AG09319 (cell line): ENCODE results near the gene ISOC1.

Experiments used
- DNase-seq: peaks from one replicate; pipeline ENCODE4 v3.0.0-alpha.2; 2010; ENCODE audit warnings: low read depth; ENCODE audit errors: extremely low read depth
- TF ChIP-seq, protein P1 (sequence below): IDR thresholded peaks from 2 replicates; pipeline ENCODE4 v1.5.1; 2011; ENCODE audit warnings: low read depth, mild to moderate bottlenecking, inconsistent platforms, low read length, moderate library complexity

ISOC1 gene

GRCh38 chr5:129103397-129103796 lies 8.8 kb downstream of the ISOC1 start:
- TF ChIP-seq, protein P1, sequence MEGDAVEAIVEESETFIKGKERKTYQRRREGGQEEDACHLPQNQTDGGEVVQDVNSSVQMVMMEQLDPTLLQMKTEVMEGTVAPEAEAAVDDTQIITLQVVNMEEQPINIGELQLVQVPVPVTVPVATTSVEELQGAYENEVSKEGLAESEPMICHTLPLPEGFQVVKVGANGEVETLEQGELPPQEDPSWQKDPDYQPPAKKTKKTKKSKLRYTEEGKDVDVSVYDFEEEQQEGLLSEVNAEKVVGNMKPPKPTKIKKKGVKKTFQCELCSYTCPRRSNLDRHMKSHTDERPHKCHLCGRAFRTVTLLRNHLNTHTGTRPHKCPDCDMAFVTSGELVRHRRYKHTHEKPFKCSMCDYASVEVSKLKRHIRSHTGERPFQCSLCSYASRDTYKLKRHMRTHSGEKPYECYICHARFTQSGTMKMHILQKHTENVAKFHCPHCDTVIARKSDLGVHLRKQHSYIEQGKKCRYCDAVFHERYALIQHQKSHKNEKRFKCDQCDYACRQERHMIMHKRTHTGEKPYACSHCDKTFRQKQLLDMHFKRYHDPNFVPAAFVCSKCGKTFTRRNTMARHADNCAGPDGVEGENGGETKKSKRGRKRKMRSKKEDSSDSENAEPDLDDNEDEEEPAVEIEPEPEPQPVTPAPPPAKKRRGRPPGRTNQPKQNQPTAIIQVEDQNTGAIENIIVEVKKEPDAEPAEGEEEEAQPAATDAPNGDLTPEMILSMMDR, result no peak

DNA sequence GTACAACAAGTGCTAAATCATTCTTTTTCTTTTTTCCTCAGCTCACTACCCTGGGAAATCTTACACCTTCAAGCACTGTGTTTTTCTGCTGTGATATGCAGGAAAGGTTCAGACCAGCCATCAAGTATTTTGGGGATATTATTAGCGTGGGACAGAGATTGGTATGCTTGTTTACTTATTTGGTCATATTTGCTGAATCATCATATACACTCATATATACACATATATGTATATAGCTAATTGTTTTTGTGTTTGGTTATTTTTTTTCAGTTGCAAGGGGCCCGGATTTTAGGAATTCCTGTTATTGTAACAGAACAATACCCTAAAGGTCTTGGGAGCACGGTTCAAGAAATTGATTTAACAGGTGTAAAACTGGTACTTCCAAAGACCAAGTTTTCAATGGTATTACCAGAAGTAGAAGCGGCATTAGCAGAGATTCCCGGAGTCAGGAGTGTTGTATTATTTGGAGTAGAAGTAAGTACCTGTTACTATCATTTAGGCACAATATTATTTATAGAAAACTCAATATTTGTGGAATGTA lies 10.4 kb downstream of the ISOC1 start:
- no peak for DNase-seq
- TF ChIP-seq, protein P1, result no peak

More at GRCh38 chr5:129103397-129103796, 8.8 kb downstream of the ISOC1 start:
- DNase-seq, result no peak

- DNase-seq, result no peak
Measured at GRCh38 chr5:129107637-129108036, 13.1 kb downstream of the ISOC1 start.

DNA sequence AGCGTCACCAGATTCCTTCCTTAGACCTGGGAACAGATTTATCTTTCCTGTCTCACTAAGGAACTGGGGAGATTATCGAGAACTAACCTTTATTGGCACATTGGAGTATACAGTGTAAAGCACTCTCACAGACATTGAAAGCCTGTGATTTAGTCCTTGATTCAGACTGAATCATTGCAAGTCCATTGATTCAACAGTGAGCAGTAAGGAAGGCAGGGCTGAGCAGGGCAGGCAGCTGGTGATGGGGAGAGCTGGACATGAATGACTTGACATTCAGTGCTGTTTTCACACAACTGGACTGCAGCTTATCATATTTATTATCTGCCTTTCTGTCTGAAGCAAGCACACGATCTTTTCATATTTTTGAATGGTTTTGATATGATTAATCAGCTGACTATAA lies 16.2 kb downstream of the ISOC1 start:
- DNase-seq, result no peak
- TF ChIP-seq, protein P1, result no peak

More at GRCh38 chr5:129107637-129108036, 13.1 kb downstream of the ISOC1 start:
- TF ChIP-seq, protein P1, result no peak

DNA sequence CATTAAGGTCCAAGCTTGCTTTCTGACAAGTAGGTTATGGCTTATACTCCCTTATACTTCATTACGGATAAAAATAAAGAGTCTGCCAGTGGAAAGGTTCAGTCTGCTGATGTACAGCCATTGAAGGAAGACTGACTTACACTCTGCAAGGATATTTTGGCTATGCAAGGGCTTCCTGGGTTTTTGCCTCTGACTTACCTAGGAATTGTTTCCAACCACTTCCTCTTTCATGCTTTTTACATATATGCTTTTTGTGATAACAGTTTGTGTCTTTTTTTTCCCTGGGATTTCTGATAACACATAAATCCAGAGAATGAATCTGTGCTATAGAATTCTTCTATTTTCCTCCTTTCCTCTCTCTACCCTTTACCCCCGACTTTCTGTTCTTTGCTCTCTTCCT lies 16.8 kb downstream of the ISOC1 start:
- no peak for DNase-seq
- TF ChIP-seq, protein P1, result no peak

DNA sequence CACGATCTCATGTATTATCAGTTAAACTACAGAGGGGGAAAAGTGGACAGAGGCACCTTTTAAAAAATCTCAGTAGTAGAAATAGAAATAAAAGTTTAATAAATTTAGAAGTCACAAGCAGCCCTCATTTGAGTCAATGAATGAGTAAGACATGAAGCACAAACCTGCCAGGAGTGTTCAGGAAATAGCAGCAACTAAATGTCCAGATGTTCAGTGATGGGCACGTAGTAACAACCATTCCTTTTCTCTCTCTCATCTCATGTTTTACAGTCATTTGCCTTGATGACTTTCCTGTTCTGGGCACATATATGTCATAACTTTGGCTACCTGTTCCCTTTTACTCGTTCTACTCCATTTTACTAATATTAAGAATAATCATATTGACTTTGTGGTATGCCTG lies 17.7 kb downstream of the ISOC1 start:
- no peak for DNase-seq
- TF ChIP-seq, protein P1, result no peak

DNA sequence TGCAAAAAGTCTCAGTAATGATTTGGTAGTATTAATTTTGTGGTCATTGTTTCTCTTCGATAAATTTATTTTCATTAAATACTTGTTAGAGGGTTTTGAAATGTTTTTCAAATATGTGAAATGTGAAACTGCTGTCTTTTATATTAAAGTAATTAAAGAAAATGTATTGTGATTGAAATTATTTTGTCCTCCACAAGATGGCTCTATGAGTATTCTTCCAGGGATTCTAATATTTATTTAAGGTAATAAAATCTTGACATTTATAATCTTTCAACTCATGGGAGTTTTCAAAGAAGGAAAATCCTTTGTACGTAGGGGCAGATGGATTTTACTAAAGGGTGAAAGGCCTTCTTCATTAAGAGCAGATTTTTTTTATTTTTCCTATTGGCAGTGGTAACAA lies 19.3 kb downstream of the ISOC1 start:
- TF ChIP-seq, protein P1, result no peak
- no peak for DNase-seq
